GM21447 (cell line): Measurements from ENCODE around the gene SHISA7.

Experiments
- ATAC-seq: cut with Tn5 transposase; IDR thresholded peaks from one replicate; pipeline ENCODE4 v1.9.1; 2021; ENCODE audit not compliant: unreplicated experiment

SHISA7 gene

GRCh38 chr19:55482156-55482961, 39.3 kb upstream of the SHISA7 start:
- ATAC-seq = no peak

- ATAC-seq = no peak
Measured at GRCh38 chr19:55481794-55482155, 38.7 kb upstream of the SHISA7 start.

- no peak for ATAC-seq
Measured at GRCh38 chr19:55481148-55481793, 38.2 kb upstream of the SHISA7 start.

GRCh38 chr19:55479451-55480230, 36.5 kb upstream of the SHISA7 start:
- no peak for ATAC-seq

GRCh38 chr19:55479045-55479444, 35.9 kb upstream of the SHISA7 start:
- no peak for ATAC-seq

GRCh38 chr19:55478364-55478763, 35.3 kb upstream of the SHISA7 start:
- ATAC-seq = no peak

- ATAC-seq = no peak
Measured at GRCh38 chr19:55477905-55478304, 34.8 kb upstream of the SHISA7 start.

- peak; percentile 77 for ATAC-seq
Measured at GRCh38 chr19:55476100-55476775, 33.1 kb upstream of the SHISA7 start, which contains the start of gene ZNF628. TSS of gene ZNF628 (plus strand) at chr19:55476617. CDS start at chr19:55479911, 3,294 bp downstream.

- no peak for ATAC-seq
Measured at GRCh38 chr19:55474269-55475265, 31.5 kb upstream of the SHISA7 start.

- ATAC-seq = no peak
Measured at GRCh38 chr19:55473225-55474012, 30.3 kb upstream of the SHISA7 start.

GRCh38 chr19:55472463-55472862, 29.4 kb upstream of the SHISA7 start:
- no peak for ATAC-seq

GRCh38 chr19:55471266-55471665, 28.2 kb upstream of the SHISA7 start:
- no peak for ATAC-seq

- ATAC-seq = no peak
Measured at GRCh38 chr19:55468054-55468393, 24.9 kb upstream of the SHISA7 start.

- no peak for ATAC-seq
Measured at GRCh38 chr19:55467236-55468053, 24.3 kb upstream of the SHISA7 start.

GRCh38 chr19:55466241-55466614, 23.1 kb upstream of the SHISA7 start:
- ATAC-seq = no peak

- no peak for ATAC-seq
Measured at GRCh38 chr19:55465460-55466240, 22.6 kb upstream of the SHISA7 start.

GRCh38 chr19:55464662-55465054, 21.6 kb upstream of the SHISA7 start, which contains the start of gene C19orf85:
TSS of gene C19orf85 (minus strand) at chr19:55464751. CDS start at chr19:55464554, 197 bp downstream.
- ATAC-seq = no peak
